GM19025 (cell line): ENCODE data around the gene ALOX5.

ENCODE experiments used
- ATAC-seq: cut with Tn5 transposase; IDR thresholded peaks from one replicate; pipeline ENCODE4 v1.9.1; 2021; ENCODE audit warnings: mild to moderate bottlenecking, low read depth, moderate library complexity; ENCODE audit not compliant: unreplicated experiment

ALOX5 gene

DNA sequence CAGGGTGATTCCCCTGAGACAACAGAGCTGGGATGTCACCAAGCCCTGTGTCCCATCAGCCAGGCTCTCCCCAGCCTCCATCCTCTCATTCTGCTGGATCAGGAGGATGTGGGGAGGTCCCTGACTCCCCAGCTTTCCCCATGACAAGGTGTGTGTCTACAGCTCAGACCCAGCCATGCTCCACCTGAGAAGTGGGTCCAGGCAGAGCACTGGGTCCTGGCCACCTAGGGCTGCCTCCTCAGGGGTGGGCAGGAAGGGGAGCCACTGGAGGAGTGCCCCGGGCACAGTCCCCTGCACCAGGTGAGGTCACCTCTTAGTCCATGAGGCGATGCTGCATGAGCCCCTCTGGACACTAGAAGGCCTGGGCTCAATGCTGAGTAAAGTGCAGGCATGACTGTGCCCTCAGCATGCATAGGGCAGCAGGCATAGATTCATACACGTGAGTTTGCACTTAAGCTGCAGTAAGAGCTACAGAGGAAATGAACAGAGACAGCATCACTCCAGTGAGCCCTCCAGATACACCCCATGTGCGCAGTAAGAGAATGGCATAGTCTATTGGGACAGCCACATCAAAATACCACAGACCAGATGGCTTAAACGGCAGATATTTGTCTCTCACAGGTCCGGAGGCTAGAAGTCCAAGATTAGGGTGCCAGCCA is 48.3 kb downstream of the ALOX5 start:
- ATAC-seq, result no peak

GRCh38 chr10:45422866-45423659 is 49.0 kb downstream of the ALOX5 start:
- ATAC-seq, result no peak

DNA sequence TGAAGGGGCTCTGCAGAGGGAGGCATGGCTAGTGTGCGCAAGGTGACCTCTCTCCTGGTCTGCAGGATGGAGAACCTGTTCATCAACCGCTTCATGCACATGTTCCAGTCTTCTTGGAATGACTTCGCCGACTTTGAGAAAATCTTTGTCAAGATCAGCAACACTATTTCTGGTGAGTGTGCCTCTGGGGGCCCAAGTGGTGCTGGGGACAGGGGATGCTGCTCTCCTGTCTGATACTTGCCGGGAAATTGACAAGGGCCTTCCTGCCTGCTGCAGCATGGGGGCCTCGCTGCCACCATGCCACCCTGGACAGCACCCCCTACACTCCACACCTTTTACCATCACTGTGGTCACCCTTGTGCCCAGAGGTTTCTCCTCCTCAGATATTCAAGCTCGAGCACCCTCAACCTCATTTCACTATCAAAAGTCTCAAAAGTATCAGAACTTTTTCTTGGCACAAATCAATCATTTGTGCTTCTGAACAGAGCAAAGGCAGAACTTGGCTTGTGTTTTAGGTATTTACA is 50.0 kb downstream of the ALOX5 start:
- ATAC-seq, result no peak

GRCh38 chr10:45424668-45425404 is 50.8 kb downstream of the ALOX5 start:
- no peak for ATAC-seq

DNA sequence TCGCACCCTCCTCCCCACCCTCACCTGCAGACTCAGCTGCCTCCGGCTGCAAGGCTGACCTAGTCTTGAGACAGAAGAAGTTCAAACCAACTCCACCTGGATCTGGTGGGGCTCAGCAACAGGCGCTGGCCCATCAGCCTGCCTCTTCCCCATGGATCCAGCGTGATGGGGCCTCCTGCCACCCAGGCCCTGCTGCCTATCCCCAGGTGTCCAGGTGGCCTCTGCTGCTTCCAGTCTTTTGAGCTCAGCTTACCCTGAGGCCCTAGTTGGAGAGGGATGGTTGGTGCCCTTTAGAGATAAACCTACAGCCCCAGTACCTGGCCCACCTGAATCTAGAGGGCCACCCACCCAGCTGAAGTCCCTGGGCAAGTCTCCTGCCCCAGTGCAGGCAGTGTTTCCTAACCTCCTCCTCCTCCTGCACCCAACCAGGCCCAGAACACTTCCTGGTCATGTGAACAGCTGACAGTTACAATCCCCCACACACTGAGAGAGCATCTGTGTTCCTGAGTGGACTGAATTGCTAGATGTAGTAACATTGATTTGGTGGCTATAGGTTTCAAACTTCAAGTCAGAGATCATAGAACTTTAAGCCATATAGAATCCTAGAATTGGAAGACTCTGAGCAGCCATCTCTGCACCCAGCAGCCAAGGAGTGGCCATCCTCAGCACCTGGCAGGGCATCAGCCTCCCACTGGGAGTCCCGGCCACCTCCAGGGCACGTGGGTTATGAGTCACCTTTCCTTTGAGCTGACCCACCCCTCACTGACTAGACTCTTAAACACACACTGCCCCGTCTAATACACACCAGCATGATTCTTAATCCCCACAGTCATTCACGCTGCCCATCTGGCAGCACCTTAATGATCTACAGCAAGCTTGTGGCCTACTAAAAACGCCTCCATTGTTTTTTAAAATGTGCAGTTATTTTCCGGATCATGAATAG is 51.9 kb downstream of the ALOX5 start:
- no peak for ATAC-seq

- ATAC-seq, result no peak
Measured at GRCh38 chr10:45427262-45427969, 53.4 kb downstream of the ALOX5 start.

DNA sequence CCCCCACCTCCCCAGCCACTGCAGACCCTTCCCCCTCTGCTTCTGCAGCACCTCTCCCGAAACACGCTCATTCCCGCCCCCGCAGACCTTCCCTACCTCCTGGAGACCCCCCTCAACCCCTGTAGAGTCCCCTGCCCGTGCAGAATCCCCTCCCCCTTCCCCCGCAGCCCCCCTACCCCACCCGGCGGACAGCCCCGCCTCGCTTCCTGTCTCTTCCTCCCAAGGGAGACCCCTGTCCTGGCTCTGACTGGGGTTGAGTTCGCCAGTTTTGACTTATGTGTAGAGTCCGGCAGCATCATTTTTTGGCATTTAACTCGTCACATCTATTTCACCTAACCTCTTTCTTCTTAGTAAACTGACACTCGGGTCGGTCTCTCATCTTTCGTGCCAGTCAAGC is 54.0 kb downstream of the ALOX5 start:
- ATAC-seq, result no peak

DNA sequence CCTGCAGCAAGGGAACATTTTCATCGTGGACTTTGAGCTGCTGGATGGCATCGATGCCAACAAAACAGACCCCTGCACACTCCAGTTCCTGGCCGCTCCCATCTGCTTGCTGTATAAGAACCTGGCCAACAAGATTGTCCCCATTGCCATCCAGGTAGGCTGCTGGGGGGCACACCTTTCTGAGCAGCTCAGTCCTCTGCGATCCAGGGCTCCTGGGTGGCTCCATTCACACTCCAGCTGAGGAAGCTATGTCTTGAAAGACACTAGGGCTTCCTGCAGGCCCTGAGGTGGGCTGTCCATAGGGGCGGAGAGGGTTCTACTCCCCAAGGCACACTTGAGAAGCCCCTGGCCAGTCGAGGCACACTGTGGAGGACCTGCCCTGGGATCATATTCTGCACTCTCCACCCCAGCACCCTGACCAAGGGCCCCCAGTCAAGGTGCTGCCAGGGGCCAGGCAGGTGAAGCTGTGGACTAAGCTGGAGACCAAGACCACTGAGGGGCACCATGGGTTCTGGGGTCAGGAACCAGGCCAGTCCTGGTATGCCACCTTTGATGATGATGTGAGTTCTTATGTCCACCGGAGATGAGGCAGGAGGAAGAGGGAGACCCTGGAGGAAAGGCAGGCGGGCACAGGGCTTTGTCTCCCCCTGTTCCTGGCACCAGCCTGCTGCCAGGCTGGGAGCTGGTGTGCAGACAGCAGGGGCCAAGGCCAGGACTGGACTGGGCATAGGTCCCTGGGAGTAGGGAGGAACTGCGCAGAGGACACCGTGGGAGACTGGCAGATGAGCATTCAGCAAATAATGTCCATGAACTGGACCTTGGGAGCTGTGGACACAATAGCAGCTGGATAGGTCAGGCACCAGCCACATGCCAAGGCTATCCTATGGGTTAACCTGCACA is 54.8 kb downstream of the ALOX5 start:
- no peak for ATAC-seq

- no peak for ATAC-seq
Measured at GRCh38 chr10:45429790-45430189, 55.8 kb downstream of the ALOX5 start.

- no peak for ATAC-seq
Measured at GRCh38 chr10:45432113-45432512, 58.1 kb downstream of the ALOX5 start.

DNA sequence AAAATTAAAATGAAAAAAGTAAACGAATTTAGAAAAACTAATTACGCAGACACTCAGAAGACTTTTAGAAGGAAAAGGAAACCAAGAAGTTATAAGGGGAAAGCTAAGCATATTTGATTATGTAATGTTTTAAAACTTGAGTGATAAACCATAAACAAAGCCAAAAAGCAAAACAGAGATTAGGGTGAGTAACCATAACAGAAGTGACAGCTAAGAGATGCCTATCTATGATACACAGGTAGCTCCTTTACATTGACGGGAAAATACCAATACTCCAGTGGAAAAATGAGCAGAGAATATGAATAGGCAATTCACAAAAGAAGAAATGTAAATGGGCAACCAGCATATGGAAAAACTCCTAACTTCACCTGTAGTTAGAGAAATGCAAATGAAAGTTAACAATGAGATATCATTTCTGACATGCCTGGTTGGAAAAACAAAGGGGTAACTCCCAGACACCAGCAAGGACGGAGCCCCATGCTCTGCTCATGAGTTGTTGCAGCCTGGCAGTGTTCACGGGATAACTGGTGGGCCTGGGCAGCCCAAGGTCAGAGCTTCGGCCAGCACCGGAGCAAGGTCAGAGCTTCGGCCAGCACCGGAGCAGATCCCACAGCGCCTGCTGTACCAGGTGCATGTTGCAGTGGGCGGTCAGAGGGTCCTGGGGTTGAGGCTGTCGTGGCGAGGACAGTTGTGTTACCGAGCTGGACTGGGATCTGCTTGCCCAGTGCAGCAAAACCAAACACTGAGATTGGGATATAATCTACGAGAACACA is 58.9 kb downstream of the ALOX5 start:
- ATAC-seq, result no peak

- ATAC-seq, result peak; percentile 79
Measured at GRCh38 chr10:45433716-45434469, 59.9 kb downstream of the ALOX5 start.

- ATAC-seq, result no peak
Measured at GRCh38 chr10:45437587-45438465, 63.8 kb downstream of the ALOX5 start.

DNA sequence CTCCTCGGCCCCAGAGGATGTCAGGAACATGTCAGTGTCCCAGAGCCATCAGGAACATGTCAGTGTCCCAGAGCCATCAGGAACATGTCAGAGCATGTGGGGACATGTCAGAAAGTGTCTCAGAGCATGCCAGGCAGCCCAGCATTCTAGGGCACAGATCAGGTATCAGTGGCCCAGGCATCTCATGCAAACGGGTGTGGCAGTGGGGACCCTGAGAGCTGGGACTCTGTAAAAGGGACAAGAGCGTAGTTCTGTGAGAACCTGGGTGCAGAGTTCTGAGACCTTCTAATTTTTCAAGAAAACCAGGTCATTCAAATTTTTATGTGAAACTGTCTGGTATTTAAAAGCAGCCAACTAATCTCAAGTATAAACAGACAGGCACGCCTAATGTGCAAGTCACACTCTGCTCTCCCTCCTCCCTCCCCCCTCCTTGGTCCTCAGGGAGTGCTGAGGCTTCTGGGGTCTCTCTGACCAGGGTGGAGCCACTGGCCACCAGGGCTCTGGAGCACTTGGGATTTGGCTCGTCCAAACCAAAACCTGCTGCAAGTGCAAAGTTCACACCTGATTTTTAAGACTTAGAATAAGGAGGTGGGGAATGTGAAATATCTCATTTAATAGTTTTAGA is 64.6 kb downstream of the ALOX5 start:
- no peak for ATAC-seq

DNA sequence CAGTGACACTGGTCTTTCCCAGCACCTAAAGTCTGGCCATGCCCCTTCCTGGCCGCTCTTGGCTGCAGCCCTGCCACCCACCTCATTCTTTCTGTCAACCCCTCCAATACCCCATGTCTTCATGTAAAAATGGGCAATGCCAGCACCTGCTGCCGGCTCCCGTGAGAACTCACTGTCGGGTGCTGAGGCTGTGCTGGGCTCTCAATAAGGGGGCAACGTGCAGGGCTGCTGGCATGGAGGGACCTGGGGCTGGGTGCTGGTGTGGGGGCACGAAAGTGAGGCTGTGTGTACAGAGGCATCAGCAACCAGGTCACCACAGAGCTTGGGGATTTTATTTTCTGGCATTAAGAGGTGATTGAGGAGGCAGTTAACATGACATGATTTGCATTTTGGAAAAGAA is 65.3 kb downstream of the ALOX5 start:
- ATAC-seq, result no peak

DNA sequence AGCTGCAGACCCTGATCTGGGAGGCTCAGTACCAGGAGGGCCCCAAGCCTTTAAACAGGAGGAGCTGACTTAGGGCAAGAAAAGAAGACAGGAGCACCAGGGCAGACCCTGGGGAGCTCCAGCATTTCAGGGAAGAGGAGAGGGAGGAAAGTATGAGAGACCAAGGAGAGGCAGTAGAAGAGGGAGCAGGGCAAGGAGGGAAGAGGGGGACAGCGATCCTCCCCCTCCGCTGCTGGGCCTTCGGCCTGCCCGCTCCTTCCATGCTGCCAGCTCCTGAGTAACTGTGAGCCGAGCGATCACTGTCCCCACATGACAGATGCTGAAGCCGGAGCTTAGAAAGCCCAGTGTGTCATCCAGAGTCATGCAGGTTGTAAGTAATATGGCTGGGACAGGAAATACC is 65.9 kb downstream of the ALOX5 start:
- no peak for ATAC-seq
